HG03175 (cell line): ENCODE measurements around the gene CLCNKA.
"Not testable (repeated sequence)": the region's sequence is repeated elsewhere in the genome, so short reads cannot be mapped to it uniquely, and the experiment has no call there.

Experiments
- ATAC-seq: cut with Tn5 transposase; IDR thresholded peaks from one replicate; pipeline ENCODE4 v1.9.1; 2021; ENCODE audit warnings: mild to moderate bottlenecking, moderate library complexity; ENCODE audit not compliant: unreplicated experiment

CLCNKA gene

GRCh38 chr1:16039871-16040270, 18.0 kb downstream of the CLCNKA start:
- ATAC-seq: not testable (repeated sequence)

DNA sequence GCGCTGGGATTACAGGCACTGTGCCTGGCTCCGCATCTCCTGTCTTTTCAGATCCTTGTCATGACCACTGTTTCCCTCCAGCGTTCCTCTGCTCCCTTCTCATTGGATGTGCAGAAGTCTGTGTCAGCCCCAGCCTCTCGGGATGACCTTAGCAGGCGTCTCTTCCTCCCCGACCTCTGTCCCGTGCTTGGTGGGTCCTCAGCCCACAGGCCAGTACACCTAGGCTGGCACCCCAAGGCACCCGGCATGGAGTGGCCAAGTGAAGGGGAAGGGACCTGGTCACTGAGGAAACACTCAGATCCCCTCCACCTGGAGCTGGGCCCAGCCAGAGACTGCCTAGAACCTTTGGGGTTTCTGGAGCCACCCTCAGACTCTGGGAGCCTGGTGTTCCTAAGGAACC, 19.4 kb downstream of the CLCNKA start:
- no peak for ATAC-seq

- no peak for ATAC-seq
These were observed 20.3 kb downstream of the CLCNKA start for GRCh38 chr1:16042096-16042495.

DNA sequence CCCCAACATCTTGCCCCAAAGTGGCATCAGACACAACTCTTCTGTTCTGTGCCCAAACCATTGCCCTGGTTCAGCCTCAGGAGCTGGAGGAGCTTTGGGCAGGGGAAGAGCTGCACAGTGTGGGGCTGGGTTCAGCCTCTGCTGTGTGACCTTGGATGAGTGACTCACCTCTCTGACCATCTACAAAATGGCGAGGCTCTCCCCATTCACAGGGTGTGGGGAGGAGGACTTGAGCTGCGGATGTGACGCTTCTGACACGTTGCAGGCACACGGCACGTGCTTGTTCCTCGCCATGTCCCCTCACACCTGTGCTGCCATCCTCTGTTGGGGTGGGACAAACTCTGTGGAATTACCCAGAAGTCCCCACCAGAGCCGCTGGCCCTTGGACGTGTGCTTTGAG, 20.8 kb downstream of the CLCNKA start:
- ATAC-seq: not testable (repeated sequence)

GRCh38 chr1:16043521-16043920, 21.7 kb downstream of the CLCNKA start, which contains the start of gene CLCNKB:
Gene CLCNKB, plus strand, starts transcription at chr1:16043782. Its CDS starts 711 bp downstream, at chr1:16044493.
- ATAC-seq: no peak

- no peak for ATAC-seq
These were observed 22.1 kb downstream of the CLCNKA start for GRCh38 chr1:16043950-16044349.

- no peak for ATAC-seq
These were observed 25.0 kb downstream of the CLCNKA start for GRCh38 chr1:16046842-16047241.

- ATAC-seq: no peak
These were observed 26.1 kb downstream of the CLCNKA start for GRCh38 chr1:16047791-16048475.

- no peak for ATAC-seq
These were observed 26.8 kb downstream of the CLCNKA start for GRCh38 chr1:16048573-16049189.

DNA sequence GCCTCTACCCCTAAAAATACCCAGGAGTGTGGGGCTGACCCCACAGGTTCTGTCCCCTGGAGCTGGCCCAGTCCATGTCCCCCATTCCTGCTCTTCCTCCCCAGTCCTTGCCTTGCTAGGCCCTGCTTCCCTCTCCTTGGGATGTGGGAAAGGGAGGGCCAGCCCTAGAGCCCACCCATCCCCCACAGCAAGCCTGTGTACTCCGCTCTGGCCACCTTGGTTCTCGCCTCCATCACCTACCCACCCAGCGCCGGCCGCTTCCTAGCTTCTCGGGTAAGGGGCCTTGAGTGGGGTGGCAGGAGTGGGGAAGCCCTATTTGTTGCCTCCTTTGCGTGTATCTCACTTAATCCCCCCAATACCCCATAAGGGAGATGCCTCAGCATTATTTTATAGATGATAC, 28.5 kb downstream of the CLCNKA start:
- no peak for ATAC-seq

DNA sequence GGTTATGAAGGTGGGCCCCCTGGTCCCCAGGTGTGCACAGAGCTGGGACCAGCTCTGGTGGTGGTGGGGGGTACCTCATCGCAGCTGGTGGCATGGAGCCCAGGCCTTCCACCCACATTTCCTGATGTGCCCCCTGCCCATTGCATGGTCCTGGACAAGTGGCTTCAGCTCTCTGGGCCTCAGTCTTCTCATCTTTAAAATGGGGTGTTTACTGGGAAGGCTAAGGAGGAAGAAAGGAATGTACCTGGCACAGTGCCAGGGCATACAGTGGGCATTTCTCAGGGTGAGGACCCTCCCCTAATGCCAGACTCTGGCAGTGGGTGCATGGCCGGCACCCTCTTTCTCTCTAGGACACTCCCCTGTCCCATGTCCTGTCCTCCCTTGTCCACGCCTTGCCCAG, 29.2 kb downstream of the CLCNKA start:
- ATAC-seq: no peak

- ATAC-seq: not testable (repeated sequence)
These were observed 30.1 kb downstream of the CLCNKA start for GRCh38 chr1:16051949-16052348.

GRCh38 chr1:16053781-16054502, 32.1 kb downstream of the CLCNKA start:
- no peak for ATAC-seq

DNA sequence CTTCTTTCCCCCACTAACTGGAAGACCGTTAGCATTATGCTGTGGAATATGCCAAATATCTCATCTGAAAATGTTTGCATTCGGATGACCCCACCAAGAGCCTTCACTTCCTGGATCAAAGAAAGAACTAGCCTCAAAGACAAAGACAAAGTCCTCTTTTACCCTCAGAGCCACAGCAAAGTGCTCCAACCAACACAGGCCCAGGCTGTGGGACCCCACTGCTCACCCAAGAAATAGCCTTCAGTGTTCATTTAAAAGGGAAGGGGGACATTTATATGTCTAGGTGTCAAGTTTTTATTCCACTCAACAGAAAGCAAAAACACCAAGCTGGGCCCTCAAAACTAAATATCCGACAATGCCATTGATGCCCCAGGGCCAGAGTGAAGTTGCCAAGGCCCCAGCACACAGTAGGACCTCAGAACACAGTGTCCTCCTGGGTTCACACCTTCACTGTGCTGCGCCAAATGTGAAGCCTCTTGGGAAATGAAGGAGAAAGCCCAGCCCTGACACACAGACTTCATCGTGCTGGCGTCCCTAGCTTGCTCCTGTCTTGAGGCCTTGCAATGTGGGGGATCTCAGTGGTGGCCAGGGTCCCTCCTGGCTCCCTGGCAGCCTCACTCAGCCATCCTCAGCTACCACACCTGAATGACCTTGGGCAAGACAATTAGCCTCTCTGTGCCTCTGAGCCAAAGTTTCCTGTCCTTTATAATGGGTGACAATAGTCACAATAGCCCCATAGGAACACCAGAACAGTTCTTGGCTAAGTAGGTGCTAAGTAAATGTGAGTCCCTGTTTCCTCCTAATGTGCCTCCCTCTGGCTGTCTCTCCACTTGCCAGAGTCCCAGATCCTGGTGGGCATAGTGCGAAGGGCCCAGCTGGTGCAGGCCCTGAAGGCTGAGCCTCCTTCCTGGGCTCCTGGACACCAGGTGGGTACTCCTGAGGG, 33.0 kb downstream of the CLCNKA start:
- no peak for ATAC-seq

DNA sequence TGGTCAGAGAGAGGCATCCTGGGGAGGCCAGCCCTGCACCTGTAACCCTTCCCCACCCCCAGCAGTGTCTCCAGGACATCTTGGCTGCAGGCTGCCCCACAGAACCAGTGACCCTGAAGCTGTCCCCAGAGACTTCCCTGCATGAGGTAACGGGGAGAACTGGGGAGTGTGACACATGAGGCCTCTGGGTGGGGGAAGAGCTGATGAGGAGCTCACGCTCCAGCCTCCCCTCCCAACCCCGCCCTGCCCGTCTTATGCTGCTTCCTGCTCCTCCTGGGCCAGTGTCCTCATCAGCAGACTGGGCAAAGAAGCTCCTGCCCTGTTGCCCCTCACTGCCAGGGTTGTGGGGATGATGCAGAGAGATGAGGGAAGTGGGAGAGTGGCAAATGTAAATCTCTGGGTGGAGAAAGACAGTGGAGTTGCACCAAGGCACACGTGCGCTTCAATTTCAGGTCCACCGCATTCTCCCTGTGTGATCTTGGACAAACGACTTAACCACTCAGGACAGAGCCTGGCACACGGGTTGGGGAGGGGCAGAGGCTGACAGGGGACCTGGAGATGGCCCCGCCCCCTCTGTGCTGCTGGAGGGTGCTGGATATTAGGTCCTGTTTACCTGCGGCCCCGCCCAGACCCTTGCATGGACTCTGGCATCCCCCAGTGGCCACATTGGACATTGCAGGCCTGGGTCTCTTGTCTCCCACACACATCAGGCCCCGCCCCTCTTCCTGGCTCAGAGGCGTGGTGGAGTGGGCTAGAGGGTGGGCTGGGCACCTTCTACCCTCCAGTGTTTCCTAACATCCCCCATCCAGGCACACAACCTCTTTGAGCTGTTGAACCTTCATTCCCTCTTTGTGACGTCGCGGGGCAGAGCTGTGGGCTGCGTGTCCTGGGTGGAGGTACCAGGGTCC, 34.0 kb downstream of the CLCNKA start:
- peak; percentile 78 for ATAC-seq

DNA sequence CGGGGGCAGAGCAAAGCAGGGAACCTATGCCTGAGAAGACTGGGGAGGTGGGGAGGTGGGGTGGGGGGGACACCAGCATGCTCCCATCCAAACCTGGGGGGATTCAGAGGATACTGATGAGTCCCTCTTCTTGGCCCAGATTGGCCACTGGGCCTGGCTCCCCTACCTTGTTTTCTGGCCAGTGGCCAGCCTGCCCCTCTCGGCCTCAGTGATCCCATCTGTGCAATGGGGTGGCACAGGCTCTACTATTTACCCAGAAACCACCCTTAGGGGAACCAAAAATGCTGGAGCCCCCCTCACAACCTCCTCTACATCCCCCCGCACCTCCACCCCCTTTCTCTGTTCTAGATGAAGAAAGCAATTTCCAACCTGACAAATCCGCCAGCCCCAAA, 34.7 kb downstream of the CLCNKA start:
- ATAC-seq: not testable (repeated sequence)

DNA sequence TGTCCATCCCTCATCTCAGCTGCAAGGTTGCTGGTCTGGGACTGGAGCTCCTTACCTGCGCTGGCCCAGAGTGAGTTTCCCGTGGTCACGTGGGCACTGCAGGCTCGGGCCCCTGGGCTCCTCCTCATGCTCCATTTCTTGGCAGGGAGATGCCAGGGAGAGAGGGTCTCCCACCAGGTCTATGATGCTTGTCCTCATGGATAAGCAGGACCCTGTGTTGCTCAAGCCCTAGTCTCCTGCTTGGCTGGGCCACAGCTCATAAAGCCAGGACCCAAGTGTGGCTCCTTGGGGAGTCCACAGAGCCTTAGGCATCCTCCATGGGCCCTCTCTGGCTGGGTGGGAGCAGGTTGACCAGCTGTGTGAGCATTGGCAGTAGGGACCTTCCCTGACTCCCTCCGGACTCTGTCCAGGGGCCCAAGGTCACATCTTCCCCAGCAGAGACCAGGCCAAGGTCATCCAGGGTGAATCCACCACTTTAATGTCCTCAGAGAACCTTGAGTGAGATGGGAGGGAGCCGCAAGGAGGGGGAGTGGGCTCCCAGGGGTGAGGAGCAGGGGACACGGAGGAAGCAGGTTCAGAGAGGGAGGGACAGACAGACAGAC, 35.6 kb downstream of the CLCNKA start:
- not testable (repeated sequence) for ATAC-seq

DNA sequence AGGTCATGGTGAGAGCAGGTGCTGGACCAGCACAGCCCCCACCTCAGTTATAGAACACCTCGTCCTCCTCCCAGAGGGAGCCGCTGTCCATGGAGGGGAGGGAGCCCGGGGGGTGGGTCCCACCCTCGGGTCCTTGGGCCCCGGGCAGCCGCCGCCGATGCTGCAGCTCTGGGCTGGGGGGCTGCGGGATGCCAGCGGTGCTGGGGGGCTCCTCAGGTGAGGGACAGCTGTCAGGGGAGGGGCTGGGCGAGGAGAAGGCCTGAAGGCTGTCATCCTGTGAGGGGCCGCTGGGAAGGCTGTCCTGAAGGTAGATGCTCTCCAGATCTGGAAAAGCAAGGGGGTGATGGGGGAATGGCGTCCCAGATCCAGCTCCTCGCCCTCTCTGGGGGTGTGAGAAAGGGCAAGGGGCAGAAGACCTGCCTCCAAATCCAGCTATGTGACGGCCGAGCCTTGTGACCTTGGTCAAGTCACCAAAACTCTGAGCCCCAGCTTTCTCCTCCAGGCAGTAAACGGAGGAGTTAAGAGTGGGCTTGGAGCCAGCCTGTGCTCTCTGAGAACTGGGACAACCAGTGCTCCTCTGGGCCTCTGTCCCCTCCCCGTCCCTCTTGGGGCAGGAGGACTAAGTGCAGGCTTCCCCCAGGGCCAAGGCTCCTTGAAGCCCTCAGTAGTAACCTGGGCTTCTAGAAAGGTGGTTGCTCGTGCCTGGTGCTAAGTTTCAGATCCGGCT, 36.7 kb downstream of the CLCNKA start:
- ATAC-seq: not testable (repeated sequence)

DNA sequence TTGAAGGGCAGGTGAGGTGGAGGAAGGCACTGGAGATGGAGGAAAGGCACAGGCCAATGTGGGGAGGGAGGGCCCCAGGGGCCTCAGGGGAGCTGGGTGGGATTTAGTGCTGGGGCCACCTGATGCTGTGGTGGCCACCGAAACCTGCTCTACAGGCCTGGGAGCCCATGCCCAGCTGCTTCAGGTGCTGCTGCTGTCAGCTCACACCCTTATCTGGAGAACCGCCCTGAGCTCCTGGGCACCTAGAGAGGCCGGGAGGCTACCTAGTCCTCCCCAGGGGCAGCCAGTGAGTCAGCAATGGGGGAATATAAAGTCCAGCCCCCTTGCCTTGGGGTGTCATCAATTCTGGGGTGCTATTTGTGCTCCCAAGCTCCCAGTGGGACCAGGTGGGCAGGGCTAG, 39.4 kb downstream of the CLCNKA start:
- no peak for ATAC-seq
